Parathyroid adenoma (tissue), 2 donors: Measurements from ENCODE around the gene PRRT1.
"Not testable (repeated sequence)": the region's sequence is repeated elsewhere in the genome, so short reads cannot be mapped to it uniquely, and the experiment has no call there.

Experiments used
- H2AFZ ChIP-seq: fragments of 300-600 bp; sonication (generic); one replicate; pipeline ENCODE4 v1.7.0; 2017; ENCODE audit warnings: antibody characterized with exemption, mild to moderate bottlenecking
- H3K27ac ChIP-seq: fragments of 300-600 bp; sonication (generic); one replicate; pipeline ENCODE4 v1.7.0; 2017
- H3K27me3 ChIP-seq: fragments of 300-600 bp; sonication (generic); one replicate; pipeline ENCODE4 v1.7.0; 2017; ENCODE audit warnings: low read length; ENCODE audit not compliant: control insufficient read depth, insufficient read depth
- H3K36me3 ChIP-seq: fragments of 300-600 bp; sonication (generic); one replicate; pipeline ENCODE4 v1.7.0; 2017; ENCODE audit warnings: low read length; ENCODE audit not compliant: control insufficient read depth, insufficient read depth
- H3K4me1 ChIP-seq: fragments of 300-600 bp; sonication (generic); one replicate; pipeline ENCODE4 v1.7.0; 2017; ENCODE audit warnings: control low read depth
- H3K4me2 ChIP-seq: fragments of 300-600 bp; sonication (generic); one replicate; pipeline ENCODE4 v1.7.0; 2017; ENCODE audit warnings: low read length
- H3K4me3 ChIP-seq: fragments of 300-600 bp; sonication (generic); one replicate; pipeline ENCODE4 v1.7.0; 2017; ENCODE audit warnings: low read depth, low read length
- H3K79me2 ChIP-seq: fragments of 300-600 bp; sonication (generic); one replicate; pipeline ENCODE4 v1.7.0; 2017; ENCODE audit warnings: control low read depth
- H3K9ac ChIP-seq: fragments of 300-600 bp; sonication (generic); one replicate; pipeline ENCODE4 v1.7.0; 2017; ENCODE audit warnings: mild to moderate bottlenecking
- H3K9me3 ChIP-seq: fragments of 300-600 bp; sonication (generic); one replicate; pipeline ENCODE4 v1.7.0; 2017; ENCODE audit warnings: low read length; ENCODE audit not compliant: control insufficient read depth
- CTCF ChIP-seq: fragments of 300-600 bp; sonication (generic); IDR thresholded peaks from one replicate; pipeline ENCODE4 v1.7.0; 2017; ENCODE audit warnings: antibody characterized with exemption, mild to moderate bottlenecking
- donor health status: primary hyperparathyroidism.

PRRT1 gene

GRCh38 chr6:32187009-32187709 lies 35.4 kb upstream of the PRRT1 start:
- H3K9ac ChIP-seq, result no peak overlapping the region
- no peaks in the 10 kb centered on the region for H3K27me3 ChIP-seq
- H2AFZ ChIP-seq, result no peak overlapping the region
- no peak overlapping the region for H3K4me3 ChIP-seq
- peaks cover 7% of the 10 kb centered on the region for H3K4me1 ChIP-seq
- no peak for TF ChIP-seq CTCF
- H3K27ac ChIP-seq, result peak overlapping the region; percentile 52
- peaks cover 4% of the 10 kb centered on the region for H3K79me2 ChIP-seq
- H3K4me2 ChIP-seq, result no peak overlapping the region
- H3K9me3 ChIP-seq, result no peaks in the 10 kb centered on the region
- no peaks in the 10 kb centered on the region for H3K36me3 ChIP-seq

DNA sequence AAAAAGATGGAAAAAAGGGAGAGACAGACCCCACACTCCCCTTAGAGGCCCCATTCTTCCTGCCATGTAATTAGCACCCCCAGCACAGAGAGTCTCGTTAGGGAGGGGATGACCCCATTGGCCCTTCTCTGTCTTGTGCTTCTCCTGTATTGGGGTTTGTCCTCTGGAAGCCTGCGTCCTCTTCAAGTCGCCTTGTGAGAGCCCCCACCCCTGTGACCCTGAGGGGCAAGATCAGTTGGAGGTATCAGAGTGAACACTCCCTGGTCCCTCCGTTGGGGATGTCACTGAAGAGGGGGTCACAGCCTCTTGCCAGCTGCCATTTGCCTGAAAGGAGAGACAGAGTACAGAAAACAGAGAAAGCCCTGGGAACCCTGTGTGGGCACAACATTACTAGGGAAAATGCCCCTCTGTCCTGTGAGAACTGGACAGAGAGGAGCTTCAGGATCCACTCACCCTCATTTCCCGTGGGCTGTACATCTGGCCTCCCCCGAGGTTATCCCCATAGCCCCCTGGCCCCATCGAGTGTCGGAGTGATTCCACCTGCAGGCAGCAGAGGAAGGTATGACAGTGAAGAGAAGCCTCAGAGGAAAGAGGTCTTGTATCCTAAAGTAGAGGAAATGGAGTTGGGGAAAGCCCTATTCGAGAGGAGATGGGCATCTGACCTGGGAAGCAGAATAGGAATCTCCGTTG lies 34.6 kb upstream of the PRRT1 start:
- not testable (repeated sequence) for H3K79me2 ChIP-seq, H2AFZ ChIP-seq, H3K4me2 ChIP-seq, H3K4me1 ChIP-seq, H3K9me3 ChIP-seq, H3K4me3 ChIP-seq, H3K36me3 ChIP-seq, H3K27me3 ChIP-seq, H3K9ac ChIP-seq
- H3K27ac ChIP-seq, result peak overlapping the region; percentile 52

DNA sequence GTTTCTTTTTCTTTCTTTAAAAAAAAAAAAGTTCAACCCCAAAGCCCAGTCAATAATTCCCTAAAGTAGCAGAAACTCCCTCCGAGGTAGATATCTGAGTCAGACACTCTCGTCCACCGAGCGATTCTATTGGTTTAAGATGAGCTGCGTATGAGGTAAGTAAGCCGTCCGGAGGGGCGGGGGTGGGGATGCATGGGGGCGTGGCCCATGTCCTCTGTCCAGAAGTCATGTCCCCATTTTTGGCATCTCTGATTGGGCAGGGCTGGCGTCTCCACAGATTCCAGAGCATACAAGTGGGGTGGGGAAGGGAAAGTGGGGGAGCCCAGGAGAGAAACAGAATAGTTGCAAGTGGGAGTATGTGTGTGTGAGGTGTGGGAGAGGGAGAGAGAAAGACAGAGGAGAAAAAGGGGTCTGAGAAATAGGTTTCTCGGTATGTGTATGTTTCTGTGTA lies 34.0 kb upstream of the PRRT1 start:
- not testable (repeated sequence) for H3K27me3 ChIP-seq, H3K9me3 ChIP-seq, H3K36me3 ChIP-seq, H3K4me2 ChIP-seq, H2AFZ ChIP-seq, H3K4me1 ChIP-seq, H3K9ac ChIP-seq, H3K79me2 ChIP-seq
- H3K4me3 ChIP-seq, result peak overlapping the region; percentile 34
- H3K27ac ChIP-seq, result peak overlapping the region; percentile 52

- H3K4me1 ChIP-seq, result peaks cover 2% of the 10 kb centered on the region
- no peak within 1 kb of the TSS for H3K4me2 ChIP-seq
- H3K9me3 ChIP-seq, result no peaks in the 10 kb centered on the region
- no peak within 1 kb of the TSS for H3K9ac ChIP-seq
- no peaks in the 10 kb centered on the region for H3K27me3 ChIP-seq
- no peak within 1 kb of the TSS for H3K4me3 ChIP-seq
- H3K79me2 ChIP-seq, result no peaks in the 10 kb centered on the region
- TF ChIP-seq CTCF, result no peak
- no peaks in the 10 kb centered on the region for H3K36me3 ChIP-seq
- no peak within 1 kb of the TSS for H2AFZ ChIP-seq
- H3K27ac ChIP-seq, result peak within 1 kb of the TSS; percentile 52
Observed at GRCh38 chr6:32184084-32184640, 32.4 kb upstream of the PRRT1 start, which contains the start of gene AGER. Gene AGER, minus strand, starts transcription at chr6:32184253. Its CDS starts 31 bp downstream, at chr6:32184222.

DNA sequence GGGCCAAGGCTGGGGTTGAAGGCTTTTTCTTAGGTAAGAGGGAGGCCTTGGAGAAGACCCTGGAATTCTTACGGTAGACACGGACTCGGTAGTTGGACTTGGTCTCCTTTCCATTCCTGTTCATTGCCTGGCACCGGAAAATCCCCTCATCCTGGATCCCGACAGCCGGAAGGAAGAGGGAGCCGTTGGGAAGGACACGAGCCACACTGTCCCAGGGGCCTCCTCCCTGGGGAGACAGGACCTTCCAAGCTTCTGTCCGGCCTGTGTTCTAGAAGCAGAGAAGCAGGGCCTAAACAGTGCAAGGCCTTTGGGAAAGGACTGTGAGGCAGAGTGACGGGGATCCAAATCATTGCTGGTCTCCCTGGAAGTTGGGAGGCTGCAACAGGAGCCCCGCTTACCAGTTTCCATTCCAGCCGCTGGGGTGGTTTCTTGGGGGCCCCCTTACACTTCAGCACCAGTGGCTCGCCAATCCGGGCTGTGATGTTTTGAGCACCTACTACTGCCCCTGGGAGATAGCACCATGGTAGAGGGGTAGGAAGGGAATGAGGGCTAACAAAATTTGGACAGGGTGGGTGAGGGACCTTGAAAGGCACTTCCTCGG lies 31.8 kb upstream of the PRRT1 start:
- H3K4me3 ChIP-seq, result no peak overlapping the region
- H3K9me3 ChIP-seq, result no peaks in the 10 kb centered on the region
- H3K36me3 ChIP-seq, result no peaks in the 10 kb centered on the region
- no peak for TF ChIP-seq CTCF
- no peak overlapping the region for H2AFZ ChIP-seq
- no peaks in the 10 kb centered on the region for H3K27me3 ChIP-seq
- H3K9ac ChIP-seq, result no peak overlapping the region
- no peaks in the 10 kb centered on the region for H3K4me1 ChIP-seq
- peak overlapping the region; percentile 30 for H3K27ac ChIP-seq
- no peak overlapping the region for H3K4me2 ChIP-seq
- peaks cover 2% of the 10 kb centered on the region for H3K79me2 ChIP-seq
